ENCODE measurements around the gene PTGIS. TPM values are rescaled to one million over a fixed set of nuclear protein-coding genes. Genes with fewer than 3 reads are reported as not detected.
"Not testable (repeated sequence)": the region's sequence is repeated elsewhere in the genome, so short reads cannot be mapped to it uniquely, and the experiment has no call there.

PTGIS gene
- total RNA-seq, 1 donor from 2014 or later, result 0.13 TPM

- peak in 1 of 2 donors; percentile 25 for DNase-seq (ENCODE audit: low read depth in 2 of 2)
Measured at GRCh38 chr20:49579874-49580812, 12.2 kb upstream of the PTGIS start.

GRCh38 chr20:49579195-49579594 lies 11.3 kb upstream of the PTGIS start:
- no peak for DNase-seq (ENCODE audit: low read depth in 2 of 2)

- no peak for DNase-seq (ENCODE audit: low read depth in 2 of 2)
Measured at GRCh38 chr20:49578436-49578835, 10.5 kb upstream of the PTGIS start.

GRCh38 chr20:49575551-49576060 lies 7.7 kb upstream of the PTGIS start:
- no peak for DNase-seq (ENCODE audit: low read depth in 2 of 2)

GRCh38 chr20:49573900-49574416 lies 6.0 kb upstream of the PTGIS start:
- no peak for DNase-seq (ENCODE audit: low read depth in 2 of 2)

DNA sequence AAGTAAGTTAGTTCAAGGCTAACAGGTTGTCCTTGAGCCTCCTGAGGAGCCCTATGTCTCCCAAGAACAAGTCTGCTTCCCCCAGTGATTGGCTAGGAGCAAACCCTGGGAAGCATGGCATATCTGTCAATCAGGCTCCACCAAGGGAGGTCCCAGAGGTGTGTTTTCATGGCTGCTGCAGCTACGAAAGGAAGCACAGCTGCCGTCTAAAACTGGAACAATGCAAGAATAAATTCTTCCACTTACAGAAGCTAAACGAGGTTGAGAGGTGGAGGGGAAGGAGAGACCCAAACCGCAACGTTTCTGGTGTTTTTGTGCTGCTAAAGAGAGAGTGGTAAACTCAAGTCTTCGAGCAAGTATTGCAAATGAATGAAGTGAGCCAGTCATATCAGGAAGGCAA lies 4.9 kb upstream of the PTGIS start:
- peak in 1 of 2 donors; percentile 17 for DNase-seq (ENCODE audit: low read depth in 2 of 2)

DNA sequence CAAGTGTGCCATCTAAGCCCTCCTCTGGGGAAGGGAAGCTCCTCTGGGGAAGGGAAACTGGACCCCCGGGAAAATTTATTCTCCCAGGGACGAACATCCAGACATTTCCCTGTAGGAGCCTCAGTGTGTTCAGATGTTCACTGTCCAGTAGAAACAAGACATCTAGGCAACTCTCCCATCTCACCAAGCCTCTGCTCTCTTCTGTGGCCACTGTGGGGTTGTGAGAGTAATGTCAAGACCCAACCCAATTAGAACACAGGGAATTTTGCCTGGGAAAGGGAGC lies 3.6 kb upstream of the PTGIS start:
- no peak for DNase-seq (ENCODE audit: low read depth in 2 of 2)

DNA sequence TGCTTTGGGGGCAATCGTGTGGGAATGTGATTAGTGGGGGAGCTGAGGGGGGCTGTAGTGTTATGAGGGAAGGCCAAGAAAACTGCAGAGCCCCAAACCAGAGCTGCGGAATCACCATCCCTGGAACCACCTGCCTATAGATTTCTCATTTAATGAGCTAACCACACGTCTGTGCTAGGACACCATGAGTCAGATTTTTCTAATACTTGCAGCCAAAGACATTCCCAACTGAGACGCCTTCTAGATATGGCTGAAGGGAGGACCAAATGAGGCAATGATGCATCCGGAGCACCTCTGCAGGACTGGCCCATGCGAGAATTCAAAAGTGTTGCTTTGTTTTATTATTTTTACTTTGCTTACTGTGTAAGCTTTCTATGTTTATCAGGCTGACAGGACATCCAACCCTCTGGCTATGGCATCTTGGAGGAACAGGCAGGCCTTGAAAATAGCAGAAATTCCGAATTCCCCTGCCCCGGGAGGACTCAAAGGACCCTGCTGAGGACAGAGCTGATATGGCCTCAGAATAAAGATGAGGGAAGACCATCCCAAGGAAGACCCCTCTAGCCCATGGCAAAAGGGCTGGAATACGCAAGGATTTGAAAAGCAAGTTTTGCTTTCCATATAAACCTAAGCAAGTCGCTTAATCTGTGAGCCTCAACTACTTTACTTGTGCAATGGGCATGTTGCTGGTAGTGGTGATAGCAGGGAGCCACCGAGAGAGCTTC lies 3.1 kb upstream of the PTGIS start:
- DNase-seq (ENCODE audit: low read depth in 2 of 2), result no peak

DNA sequence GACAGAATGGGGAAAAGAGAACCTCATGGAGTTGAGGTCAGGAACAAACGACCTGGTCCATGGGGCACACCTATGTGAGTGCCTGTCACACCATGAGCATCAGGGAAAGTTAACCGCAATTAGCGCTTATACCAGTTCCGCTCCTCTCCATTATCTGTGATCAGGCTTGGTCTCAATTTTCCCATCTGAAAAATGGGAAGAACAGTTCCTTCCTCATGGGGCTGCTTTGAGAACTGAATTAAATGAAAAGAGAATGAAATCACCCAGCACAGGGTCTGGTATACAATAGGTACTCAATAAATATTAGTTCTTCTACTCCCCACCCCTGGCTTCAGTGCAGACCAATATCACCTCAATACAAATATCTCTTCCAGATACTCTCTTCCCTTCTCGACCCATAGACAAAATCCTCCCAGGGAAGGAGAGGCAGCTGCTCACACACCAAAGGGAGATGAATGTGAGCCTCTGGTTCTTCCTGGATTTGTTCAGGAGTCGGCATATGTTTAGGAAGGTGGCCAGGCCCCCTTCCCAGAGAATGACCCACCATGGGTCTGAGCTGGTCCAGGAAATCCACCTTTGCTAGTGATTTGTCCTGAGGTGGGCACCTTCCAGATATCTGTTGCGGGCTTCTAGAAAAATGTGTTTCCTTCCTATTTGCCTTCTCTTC lies 2.4 kb upstream of the PTGIS start:
- DNase-seq (ENCODE audit: low read depth in 2 of 2), result no peak

DNA sequence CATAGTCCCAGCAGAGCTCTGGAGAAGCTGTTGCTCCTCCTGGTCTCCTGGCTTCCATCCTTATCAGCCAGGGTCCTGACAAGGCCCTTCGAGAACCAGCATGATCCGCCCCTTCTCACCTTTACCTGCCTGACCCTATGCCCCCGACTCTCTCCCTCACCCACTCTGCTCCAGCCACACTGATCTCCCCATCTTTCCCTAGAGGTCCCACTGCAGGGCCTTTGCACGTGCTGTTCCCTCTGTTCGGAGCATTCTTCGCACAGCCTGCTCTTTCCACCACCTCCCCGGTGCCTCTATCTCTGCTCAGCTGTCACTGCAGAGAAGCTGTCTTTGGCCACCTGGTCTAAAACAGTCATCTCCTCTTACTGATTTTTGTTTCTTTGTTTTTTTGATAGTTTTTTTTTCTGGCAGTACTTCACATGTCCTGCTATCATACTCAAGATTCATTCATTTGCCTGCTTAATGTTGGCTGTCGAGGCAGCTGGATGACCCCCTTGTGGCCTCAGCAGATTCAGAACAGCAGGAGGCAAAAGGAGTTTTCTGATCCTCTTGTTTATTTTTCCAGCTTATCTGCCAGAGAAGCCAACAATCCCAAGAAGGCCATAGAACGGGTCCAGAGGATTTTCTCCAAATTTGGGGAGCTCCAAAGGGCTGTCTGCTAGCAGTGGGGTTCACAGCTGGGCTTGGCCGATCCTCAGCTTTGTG lies 1.6 kb upstream of the PTGIS start:
- DNase-seq (ENCODE audit: low read depth in 2 of 2), result no peak

DNA sequence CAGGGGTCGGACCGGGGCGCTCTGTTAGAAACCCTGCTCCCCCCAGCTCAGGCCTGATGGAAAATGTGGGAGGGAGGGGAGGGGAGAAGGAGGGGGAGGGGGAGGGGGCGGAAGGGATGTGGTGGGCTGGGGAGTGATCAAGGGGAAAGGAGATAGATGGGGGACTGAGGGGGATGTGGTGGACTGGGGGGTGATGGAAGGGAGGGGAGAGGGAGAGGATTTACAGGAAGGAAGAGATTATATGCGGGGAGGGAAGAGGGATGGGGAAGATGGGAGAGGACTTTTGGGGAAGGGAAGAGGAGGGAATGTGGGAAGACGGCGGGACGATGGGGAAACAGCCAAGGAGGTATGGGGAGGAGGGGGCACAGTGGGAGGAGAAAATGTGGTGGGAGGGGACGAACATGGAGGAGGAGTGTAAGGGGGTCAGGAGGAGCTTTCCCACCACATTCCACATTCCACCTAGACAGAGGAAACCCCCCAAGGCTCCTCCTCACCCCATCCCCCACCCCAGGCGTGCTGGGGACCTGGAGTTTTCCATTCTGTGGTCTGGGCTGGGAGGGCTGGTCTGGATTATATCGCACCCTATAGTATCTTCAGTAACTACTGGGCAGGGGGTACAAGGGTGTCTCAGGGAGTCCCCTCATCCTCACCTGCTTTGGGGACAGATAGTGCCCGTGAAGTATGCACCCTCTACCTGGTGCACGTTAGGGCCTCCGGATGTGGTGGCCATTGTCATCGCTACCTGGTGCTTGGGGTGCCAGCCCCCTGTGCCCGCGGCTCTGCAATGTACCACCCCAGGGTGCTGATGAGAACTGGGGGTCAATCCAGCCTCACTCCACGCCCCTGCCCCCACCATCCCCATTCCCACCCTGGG lies 578 bp upstream of the PTGIS start:
- no peak for DNase-seq (ENCODE audit: low read depth in 2 of 2)

GRCh38 chr20:49566401-49567364 lies 1.3 kb downstream of the PTGIS start:
- no peak for DNase-seq (ENCODE audit: low read depth in 2 of 2)

GRCh38 chr20:49564991-49565390 lies 2.9 kb downstream of the PTGIS start:
- not testable (repeated sequence) for DNase-seq (ENCODE audit: low read depth in 2 of 2)

DNA sequence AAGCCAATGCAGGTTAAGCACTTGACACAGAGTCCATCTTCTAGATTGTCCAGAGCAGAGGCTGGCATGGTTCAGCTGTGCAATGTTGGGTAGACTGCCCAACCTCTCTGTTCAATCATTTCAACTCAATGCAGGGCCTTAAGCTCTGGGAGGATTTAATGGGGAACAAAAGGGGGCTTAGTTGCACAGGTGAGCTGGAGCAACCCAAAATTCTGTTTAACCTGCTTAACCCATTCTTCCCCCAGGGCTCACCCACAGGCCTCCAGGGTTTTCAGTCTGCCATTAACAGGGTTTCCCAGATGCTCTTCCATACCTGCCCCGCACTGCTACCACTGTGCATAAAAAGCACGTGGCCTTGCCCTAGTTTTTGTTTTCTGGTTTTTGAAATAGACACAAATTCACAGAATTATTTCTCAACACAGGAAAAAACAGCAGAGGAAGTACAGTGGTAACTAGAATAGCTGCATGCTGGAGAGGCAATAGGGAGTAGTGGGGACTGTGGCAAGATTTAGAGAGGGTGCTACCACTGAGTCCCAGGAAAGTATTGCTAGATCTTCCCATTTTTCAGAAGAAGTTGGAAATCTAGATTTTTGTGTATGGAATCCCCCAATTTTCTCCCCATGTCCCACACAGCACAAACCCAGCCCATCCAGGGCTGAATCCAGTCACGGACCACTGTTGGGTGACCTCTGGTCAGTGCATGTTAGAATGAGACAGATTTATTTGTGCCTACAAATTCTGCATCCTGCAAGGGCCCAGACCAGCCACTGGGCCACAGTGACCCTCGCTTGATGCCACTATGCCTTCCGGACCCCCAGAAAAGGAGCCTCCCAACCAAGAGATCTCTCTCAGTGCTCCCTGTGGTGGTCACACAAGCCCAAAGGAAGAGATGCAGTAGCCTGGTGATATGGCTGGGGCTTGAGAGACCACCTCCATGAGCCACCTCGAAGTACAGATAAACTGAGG lies 4.6 kb downstream of the PTGIS start:
- DNase-seq (ENCODE audit: low read depth in 2 of 2), result no peak

GRCh38 chr20:49562311-49563014 lies 5.5 kb downstream of the PTGIS start:
- peak in 1 of 2 donors; percentile 91 for DNase-seq (ENCODE audit: low read depth in 2 of 2)

DNA sequence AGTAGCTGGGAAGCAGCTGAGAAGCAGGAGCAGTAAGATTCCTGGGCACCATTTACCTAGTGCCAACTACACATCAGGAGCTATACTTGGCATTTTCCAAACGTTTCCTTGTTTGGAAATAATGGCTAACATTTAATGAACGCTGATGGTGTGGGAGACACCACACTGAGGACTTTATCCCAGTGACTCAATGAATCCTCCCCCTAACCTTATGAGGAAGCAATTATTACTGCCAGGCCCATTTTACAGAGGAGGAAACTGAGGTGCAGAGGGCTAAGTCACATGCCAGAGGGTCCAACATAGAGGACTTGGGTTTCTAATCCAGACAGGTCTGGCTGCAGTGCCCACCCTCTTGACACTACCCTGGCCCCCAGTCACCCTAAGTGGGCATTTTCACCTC lies 6.1 kb downstream of the PTGIS start:
- no peak for DNase-seq (ENCODE audit: low read depth in 2 of 2)

DNA sequence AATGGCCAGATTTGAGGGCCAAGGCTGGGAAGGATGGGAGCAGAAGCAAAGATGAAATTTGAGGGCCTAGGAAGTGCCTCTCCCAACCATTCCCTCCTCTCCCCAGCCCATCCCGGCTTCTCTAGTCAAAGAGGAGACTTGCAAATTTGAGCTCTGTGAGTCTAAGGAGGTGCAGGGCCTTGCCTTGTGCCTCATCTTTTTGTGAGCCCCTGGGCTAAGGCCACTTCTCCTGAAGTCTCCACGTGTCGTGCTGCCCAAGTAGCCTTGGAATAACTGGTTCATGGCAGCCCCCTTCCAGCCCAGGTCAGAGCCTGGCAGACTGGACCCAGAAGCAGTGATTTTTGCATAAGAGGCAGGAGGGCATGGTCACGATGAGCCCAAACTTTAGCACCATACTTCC lies 6.7 kb downstream of the PTGIS start:
- no peak for DNase-seq (ENCODE audit: low read depth in 2 of 2)

All from dermis microvascular lymphatic vessel endothelial cell (primary cell).